Fibroblast of the aortic adventitia (primary cell): ENCODE results near the gene GAB4. TPM values are rescaled to one million over a fixed set of nuclear protein-coding genes. Genes with fewer than 3 reads are reported as not detected.
"Not testable (repeated sequence)": the region's sequence is repeated elsewhere in the genome, so short reads cannot be mapped to it uniquely, and the experiment has no call there.

Experiments used
- DNase-seq: peaks from one replicate; pipeline ENCODE4 v3.0.0-alpha.2; 2010; ENCODE audit warnings: low read depth
- H3K4me3 ChIP-seq: 2 replicates; pipeline ENCODE4 v1.5.1; 2011; ENCODE audit warnings: low read depth, mild to moderate bottlenecking, control low read depth, low read length, moderate library complexity
- total RNA-seq: library from RNA; depleted of rRNA; stranded (reverse); fragments of >200 nt; gene quantifications from 2 replicates; pipeline ENCODE4 v1.2.3, GENCODE V29; 2012; ENCODE audit warnings: low replicate concordance
- TF ChIP-seq, protein P1 (sequence below): IDR thresholded peaks from 2 replicates; pipeline ENCODE4 v1.5.1; 2011; ENCODE audit warnings: mild to moderate bottlenecking, low read length, control low read depth, inconsistent platforms; ENCODE audit not compliant: insufficient read depth

GAB4 gene, protein sequence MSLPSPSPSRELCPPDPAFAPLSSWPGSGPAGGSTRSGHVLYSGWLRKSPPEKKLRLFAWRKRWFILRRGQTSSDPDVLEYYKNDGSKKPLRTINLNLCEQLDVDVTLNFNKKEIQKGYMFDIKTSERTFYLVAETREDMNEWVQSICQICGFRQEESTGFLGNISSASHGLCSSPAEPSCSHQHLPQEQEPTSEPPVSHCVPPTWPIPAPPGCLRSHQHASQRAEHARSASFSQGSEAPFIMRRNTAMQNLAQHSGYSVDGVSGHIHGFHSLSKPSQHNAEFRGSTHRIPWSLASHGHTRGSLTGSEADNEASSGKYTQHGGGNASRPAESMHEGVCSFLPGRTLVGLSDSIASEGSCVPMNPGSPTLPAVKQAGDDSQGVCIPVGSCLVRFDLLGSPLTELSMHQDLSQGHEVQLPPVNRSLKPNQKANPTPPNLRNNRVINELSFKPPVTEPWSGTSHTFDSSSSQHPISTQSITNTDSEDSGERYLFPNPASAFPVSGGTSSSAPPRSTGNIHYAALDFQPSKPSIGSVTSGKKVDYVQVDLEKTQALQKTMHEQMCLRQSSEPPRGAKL
- total RNA-seq: not detected in 2 replicates

DNA sequence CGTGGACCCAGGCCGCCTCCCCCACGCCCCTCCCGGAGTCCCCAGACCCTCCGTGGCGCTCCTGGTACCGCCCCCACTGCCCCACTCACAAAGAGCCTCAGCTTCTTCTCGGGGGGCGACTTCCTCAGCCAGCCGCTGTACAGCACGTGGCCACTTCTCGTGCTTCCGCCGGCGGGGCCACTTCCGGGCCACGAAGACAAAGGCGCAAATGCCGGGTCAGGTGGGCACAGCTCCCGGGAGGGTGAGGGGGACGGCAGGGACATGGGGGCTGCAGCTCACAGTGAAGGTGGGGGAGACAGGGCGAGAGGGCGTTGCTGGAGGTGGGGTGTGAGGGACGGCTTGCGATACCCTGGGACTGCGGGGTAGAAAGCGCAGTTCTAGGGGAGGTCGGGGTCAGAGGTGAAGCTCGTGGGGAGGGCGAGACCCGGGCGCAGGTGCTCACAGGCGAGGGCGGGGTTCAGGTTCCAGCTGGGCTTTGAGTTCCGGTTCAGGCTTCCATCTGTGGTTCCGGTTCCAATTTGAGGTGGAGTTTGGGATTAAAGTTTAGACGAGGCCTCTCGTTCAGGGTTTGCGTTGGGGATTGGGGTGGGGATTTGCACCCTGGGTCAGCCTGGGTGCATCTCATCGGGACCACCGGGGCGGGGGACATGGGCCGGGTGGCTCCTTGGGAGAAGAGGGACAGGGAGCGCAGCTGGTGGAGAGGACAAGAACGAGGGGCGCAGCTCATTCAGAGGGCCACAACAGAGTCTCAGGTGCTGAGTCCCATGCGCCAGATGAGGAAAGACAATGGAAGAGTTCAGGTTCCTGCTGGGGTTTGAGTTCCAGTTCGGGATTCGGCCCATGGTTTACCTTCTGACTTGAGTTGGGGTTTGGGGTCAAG, at the start of gene GAB4:
Gene GAB4, minus strand, starts transcription at position 371 of the 880 bp plus-strand sequence. Its CDS starts 108 bp downstream, at position 263.
- no peak for DNase-seq
- TF ChIP-seq, protein P1, sequence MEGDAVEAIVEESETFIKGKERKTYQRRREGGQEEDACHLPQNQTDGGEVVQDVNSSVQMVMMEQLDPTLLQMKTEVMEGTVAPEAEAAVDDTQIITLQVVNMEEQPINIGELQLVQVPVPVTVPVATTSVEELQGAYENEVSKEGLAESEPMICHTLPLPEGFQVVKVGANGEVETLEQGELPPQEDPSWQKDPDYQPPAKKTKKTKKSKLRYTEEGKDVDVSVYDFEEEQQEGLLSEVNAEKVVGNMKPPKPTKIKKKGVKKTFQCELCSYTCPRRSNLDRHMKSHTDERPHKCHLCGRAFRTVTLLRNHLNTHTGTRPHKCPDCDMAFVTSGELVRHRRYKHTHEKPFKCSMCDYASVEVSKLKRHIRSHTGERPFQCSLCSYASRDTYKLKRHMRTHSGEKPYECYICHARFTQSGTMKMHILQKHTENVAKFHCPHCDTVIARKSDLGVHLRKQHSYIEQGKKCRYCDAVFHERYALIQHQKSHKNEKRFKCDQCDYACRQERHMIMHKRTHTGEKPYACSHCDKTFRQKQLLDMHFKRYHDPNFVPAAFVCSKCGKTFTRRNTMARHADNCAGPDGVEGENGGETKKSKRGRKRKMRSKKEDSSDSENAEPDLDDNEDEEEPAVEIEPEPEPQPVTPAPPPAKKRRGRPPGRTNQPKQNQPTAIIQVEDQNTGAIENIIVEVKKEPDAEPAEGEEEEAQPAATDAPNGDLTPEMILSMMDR: no peak
- no peak within 1 kb of the TSS for H3K4me3 ChIP-seq

DNA sequence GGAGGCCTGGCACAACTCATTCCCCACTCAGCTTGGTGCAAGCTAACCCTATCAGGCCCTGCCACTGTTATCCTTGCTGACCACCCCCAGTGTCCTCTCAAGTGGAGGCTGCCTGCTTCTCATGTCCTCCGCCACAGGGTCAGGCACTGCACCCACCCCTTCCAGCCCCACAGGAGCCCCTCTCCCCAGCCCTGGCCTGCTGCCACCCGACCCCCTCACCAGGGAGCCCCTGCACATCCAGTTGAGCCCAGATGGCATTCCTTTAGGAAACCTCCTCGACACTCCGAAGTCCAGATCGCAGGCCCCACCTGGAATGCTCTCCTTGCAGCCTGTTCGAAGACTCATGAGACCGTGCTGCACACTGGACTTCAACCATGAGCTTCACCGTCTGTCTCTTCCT, 48.8 kb upstream of the GAB4 start:
- TF ChIP-seq, protein P1: no peak
- no peak overlapping the region for H3K4me3 ChIP-seq
- no peak for DNase-seq

DNA sequence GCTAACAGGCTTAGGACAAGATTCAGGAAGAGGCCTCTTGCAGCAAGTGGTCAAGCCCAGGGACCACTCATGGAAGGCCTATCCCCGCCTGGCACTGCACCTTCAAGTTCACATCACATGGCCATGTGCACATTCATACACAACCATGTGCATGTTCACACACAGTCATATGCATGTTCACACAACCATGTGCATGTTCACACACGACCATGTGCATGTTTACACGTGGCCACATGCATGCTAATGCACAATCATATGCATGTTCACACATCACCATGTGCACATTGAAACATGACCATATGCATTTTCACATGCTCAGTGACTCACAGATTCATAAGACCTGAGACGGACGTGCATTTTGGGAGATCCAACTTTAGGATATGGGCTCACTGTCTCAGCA, 48.0 kb upstream of the GAB4 start:
- TF ChIP-seq, protein P1: no peak
- no peak overlapping the region for H3K4me3 ChIP-seq
- no peak for DNase-seq

DNA sequence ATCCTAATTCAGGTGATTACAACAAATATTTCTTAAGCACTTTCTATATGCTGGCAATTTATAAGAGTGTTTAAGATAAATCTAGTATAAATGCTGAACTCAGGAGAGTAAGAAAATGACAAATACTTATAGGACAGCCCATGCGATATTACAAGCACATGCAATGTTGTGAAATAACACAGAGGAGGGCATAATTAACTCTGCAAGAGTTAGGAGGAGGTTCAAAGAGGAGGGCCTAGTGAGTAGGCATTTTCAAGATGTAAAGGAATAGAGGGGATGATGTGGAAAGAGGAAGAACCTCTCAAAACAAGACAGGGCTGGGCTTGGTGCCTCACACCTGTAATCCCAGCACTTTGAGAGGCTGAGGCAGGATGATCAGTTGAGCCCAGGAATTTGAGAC, 39.6 kb upstream of the GAB4 start:
- TF ChIP-seq, protein P1: no peak
- no peak for DNase-seq
- H3K4me3 ChIP-seq: no peak overlapping the region

DNA sequence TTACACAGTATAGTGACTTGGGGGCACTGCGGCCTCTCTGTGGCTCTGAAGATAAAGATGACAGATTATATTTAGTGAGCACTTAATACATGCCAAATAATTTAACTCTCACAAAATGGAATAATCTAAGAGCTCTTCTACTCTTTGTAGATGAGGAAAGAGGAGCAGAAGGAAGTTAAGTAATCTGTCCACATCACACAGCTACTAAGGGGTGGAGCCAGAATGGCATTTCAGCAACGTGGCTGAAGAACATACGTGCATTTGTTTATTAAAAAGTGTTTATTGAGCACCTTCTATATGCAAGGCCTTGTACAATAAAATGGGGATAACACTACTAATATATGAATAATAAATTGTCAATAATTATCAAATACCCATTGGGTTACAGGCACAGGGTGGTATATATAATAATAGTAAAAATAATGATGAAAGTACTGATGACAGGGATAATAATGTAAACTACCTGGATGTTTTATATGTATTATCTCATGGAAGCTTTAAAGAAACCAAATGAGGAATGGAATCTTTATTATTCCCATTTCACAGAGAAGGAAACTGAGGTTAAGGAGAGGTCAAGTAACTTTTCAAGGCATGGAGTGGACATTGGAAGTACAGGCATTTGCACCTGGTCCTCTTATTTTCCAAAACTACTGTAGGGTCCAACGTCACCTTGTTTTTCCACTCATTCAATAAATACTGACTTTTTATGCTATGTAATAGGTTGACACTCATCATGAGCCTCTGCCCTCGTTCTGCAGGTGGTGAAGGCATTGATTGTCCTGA, 38.7 kb upstream of the GAB4 start:
- H3K4me3 ChIP-seq: no peak overlapping the region
- TF ChIP-seq, protein P1: no peak
- DNase-seq: no peak

DNA sequence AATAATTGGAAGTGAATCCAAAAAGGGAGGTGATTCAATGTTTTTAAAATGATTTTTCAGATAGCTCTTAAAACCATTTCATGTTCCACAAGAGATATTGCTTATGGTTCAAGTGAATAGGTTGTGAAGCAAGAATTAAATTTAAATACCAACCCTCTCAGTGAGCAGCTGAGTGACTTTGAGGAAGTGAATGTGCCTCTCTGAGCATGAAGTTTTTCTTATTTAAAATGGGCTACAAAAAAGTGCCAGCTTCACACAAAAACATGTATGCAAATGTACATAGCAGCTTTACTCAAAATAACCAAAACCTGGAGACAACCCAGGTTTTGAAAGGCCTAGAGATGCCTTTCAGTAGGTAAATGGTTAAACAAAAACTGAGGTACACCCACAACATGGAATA, 35.5 kb upstream of the GAB4 start:
- H3K4me3 ChIP-seq: no peak overlapping the region
- DNase-seq: no peak
- TF ChIP-seq, protein P1: no peak

DNA sequence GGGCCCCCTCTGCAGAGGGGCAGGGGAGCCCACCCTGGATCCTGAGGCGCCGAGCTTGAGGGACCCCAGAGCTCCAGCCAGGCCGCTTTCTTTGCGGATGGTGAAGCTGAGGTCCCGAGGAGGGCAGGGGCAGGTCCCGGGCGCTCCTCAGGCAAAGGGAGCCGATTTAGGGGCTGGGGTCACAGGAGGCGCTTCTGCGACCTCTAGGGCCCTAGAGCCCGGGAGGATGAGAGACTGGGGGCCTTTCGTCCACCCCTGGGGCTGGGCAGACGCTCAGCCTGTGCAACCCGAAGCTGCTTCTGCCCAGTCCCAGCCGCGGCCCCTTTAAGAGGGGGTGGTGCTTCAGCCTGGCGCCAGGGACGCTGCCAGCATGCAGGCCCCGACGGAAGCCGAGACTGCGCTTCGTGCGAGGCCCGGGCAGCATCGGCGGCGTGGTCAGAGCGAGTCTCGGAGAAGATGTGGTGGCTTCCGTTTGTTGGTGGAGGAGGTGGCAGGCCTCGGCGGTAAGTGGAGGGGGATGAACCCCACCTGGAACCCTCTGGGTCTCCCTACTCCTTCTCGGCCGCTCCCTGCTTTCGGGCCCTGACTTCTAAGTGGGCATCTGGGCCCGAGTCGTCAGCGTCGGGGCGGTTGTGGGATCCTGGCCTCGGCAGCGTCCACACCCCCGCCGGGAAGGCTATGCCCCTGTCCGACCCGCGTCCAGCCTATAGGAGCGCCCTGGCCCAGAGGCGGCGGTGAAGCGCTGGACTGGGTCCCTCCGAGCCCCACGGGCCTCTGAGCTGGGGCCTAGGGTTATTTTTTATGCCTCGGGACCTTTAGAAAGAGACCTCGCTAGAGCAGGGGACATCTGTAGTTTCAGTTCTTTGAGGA, 29.1 kb upstream of the GAB4 start:
- H3K4me3 ChIP-seq: peak overlapping the region; percentile 22
- not testable (repeated sequence) for DNase-seq

DNA sequence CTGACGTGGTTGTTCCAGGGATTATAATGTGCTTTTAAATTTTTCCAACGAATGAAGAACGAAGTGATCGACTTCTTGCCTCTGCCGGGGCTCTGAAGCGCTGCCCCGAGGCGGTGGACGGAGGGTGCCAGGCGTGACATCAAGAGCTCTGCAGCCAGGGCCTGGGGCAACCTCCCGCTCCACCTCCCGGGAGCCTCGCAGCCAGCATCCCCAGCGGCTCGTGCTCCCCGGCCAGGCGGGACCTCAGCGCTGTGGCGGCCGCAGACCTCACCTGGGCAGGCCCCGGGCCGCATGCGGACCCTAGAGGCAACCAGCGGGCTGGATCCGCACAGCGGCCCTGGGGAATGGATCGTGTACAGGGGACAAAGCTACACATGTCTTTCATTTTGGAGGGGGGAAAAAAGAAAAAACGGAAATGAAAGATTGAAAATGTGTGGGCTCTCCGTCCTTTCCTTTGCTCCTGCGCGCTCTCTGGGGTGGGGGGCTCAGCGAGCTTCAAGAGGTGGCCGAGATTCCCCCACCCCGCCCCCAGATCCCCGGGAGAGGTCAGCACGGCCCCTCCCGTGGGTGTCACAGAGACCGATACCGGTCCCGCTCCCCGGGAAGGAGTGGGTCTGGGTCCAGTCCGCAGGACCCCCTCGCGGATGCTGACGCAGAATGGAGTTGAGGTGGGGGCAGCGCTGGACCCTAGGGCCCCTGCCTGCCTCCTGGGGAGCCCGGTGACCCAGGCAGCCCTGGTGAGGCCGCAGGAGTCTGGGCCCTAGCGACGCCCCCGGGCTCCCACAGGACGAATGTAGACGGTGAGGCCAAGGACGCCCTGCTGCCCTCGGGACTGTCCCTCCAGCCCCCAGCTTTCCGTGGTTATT, 28.2 kb upstream of the GAB4 start:
- DNase-seq, H3K4me3 ChIP-seq: not testable (repeated sequence)
